ENCODE results near the gene ACVR1. TPM values are rescaled to one million over a fixed set of nuclear protein-coding genes. Genes with fewer than 3 reads are reported as not detected.

Gene ACVR1
- polyA plus RNA-seq, 1 of the 3 experiments (the other 2 are of a cell fraction), result 22.4 TPM

GRCh38 chr2:157895531-157895930, 19.4 kb upstream of the ACVR1 start:
- CTCF ChIA-PET, result no interaction called here
- TF ChIP-seq IRF3 (IDR thresholded peaks at IDR 0.05; ENCODE audit: low read depth, low read length), result no peak
- no peak for TF ChIP-seq ELF1 (IDR thresholded peaks at IDR 0.05)
- H2AFZ ChIP-seq (ENCODE audit: low read depth), result no peak overlapping the region

DNA sequence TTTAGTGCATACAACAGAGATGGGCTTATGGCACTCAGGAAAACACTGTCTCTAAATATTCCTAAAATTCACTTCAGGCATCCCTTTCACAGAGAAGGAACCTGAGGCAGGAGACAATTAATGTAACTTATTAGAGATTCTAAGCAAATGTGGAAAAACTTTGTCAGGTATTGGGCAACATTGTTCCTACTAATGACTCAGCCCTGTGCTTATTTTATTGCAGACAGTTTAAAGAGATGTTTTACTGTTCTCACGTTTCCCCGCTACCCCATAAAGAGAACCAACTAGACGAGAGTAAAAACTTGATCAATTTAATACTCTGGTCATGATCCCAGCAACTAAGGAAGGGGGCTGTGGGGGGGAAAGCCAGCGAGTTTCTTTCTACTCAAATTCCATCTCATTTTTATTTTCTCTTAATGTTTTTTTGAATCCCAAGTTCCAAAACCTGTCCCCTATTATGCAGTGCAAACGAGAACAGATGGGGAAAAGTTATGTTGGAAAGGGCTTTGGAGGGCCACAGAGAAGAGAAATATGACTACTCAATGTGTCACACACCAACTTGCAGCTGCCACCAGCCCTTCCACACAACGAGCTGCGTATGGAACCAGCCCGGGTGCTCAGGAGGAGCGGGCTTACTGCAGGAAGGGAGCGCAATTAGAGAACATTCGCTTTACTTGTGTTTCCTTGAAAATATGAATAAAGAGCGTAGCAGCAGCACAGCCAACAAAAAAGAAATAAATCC, 18.7 kb upstream of the ACVR1 start:
- no peaks in the 10 kb centered on the region for H4K20me1 ChIP-seq (ENCODE audit: insufficient read depth)
- POLR2A ChIA-PET, result no interaction called here
- no peak for DNase-seq
- no peaks in the 10 kb centered on the region for H3K36me3 ChIP-seq (replicated peaks in 1 of 2; ENCODE audit: control insufficient read depth in 1 of 2, insufficient read depth in 2 of 2, low read length in 1 of 2)
- H3K79me2 ChIP-seq (ENCODE audit: insufficient read depth), result no peaks in the 10 kb centered on the region
- no peaks in the 10 kb centered on the region for H3F3A ChIP-seq (replicated peaks; ENCODE audit: insufficient read depth)
- no peak overlapping the region for H3K27ac ChIP-seq (ENCODE audit: low read depth in 2 of 2, low read length in 1 of 2)
- H3K9me2 ChIP-seq, result no peaks in the 10 kb centered on the region
- H3K4me3 ChIP-seq (ENCODE audit: low read depth in 2 of 2, low read length in 1 of 2), result no peak overlapping the region
- no peak overlapping the region for H3K4me2 ChIP-seq
- H3K9me3 ChIP-seq, result no peaks in the 10 kb centered on the region
- CTCF ChIA-PET, result no interaction called here
- H3K27me3 ChIP-seq (ENCODE audit: insufficient read depth), result no peaks in the 10 kb centered on the region
- H3K9ac ChIP-seq, result no peak overlapping the region
- 78% methylated on average over 12 of the region's 12 CpGs for WGBS (ENCODE audit: low lambda C conversion rate)
- no peak for TF ChIP-seq EZH2phosphoT487 (IDR thresholded peaks at IDR 0.05; ENCODE audit: borderline replicate concordance, low read depth)
- TF ChIP-seq EP300 (IDR thresholded peaks at IDR 0.05; ENCODE audit: borderline replicate concordance in 1 of 2, low read depth in 1 of 2, low read length in 1 of 2), result no peak
- no peak for TF ChIP-seq ELF1 (IDR thresholded peaks at IDR 0.05)
- TF ChIP-seq POLR2AphosphoS5 (IDR thresholded peaks at IDR 0.05; ENCODE audit: low read depth, low read length), result no peak
- TF ChIP-seq RFX5 (IDR thresholded peaks at IDR 0.05; ENCODE audit: low read length), result no peak
- TF ChIP-seq SIN3A (IDR thresholded peaks at IDR 0.05; ENCODE audit: borderline replicate concordance, low read depth, low read length), result no peak
- TF ChIP-seq TEAD4 (IDR thresholded peaks at IDR 0.05; ENCODE audit: borderline replicate concordance, insufficient read depth), result no peak
- TF ChIP-seq RCOR1 (IDR thresholded peaks at IDR 0.05; ENCODE audit: low read length), result no peak
- no peak for TF ChIP-seq RXRA (IDR thresholded peaks at IDR 0.05; ENCODE audit: borderline replicate concordance, low read depth)
- no peak for TF ChIP-seq GATA2 (CRISPR knock-in tag; IDR thresholded peaks at IDR 0.05)
- TF ChIP-seq, protein P1, sequence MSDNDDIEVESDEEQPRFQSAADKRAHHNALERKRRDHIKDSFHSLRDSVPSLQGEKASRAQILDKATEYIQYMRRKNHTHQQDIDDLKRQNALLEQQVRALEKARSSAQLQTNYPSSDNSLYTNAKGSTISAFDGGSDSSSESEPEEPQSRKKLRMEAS (IDR thresholded peaks at IDR 0.05; ENCODE audit: low read depth), result no peak
- TF ChIP-seq TAF1 (IDR thresholded peaks at IDR 0.05; ENCODE audit: borderline replicate concordance, low read depth, low read length), result no peak
- TF ChIP-seq, protein P2, sequence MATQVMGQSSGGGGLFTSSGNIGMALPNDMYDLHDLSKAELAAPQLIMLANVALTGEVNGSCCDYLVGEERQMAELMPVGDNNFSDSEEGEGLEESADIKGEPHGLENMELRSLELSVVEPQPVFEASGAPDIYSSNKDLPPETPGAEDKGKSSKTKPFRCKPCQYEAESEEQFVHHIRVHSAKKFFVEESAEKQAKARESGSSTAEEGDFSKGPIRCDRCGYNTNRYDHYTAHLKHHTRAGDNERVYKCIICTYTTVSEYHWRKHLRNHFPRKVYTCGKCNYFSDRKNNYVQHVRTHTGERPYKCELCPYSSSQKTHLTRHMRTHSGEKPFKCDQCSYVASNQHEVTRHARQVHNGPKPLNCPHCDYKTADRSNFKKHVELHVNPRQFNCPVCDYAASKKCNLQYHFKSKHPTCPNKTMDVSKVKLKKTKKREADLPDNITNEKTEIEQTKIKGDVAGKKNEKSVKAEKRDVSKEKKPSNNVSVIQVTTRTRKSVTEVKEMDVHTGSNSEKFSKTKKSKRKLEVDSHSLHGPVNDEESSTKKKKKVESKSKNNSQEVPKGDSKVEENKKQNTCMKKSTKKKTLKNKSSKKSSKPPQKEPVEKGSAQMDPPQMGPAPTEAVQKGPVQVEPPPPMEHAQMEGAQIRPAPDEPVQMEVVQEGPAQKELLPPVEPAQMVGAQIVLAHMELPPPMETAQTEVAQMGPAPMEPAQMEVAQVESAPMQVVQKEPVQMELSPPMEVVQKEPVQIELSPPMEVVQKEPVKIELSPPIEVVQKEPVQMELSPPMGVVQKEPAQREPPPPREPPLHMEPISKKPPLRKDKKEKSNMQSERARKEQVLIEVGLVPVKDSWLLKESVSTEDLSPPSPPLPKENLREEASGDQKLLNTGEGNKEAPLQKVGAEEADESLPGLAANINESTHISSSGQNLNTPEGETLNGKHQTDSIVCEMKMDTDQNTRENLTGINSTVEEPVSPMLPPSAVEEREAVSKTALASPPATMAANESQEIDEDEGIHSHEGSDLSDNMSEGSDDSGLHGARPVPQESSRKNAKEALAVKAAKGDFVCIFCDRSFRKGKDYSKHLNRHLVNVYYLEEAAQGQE (IDR thresholded peaks at IDR 0.05; ENCODE audit: low read depth, low read length), result no peak
- no peak overlapping the region for H2AFZ ChIP-seq (ENCODE audit: low read depth)
- H3K4me1 ChIP-seq (ENCODE audit: control insufficient read depth in 1 of 2, insufficient read depth in 2 of 2, low read depth in 1 of 2, low read length in 1 of 2), result no peaks in the 10 kb centered on the region

More at GRCh38 chr2:157895531-157895930, 19.4 kb upstream of the ACVR1 start:
- H3K4me3 ChIP-seq (ENCODE audit: low read depth in 2 of 2, low read length in 1 of 2), result no peak overlapping the region
- no peaks in the 10 kb centered on the region for H3F3A ChIP-seq (replicated peaks; ENCODE audit: insufficient read depth)
- H3K27ac ChIP-seq (ENCODE audit: low read depth in 2 of 2, low read length in 1 of 2), result no peak overlapping the region
- no peak overlapping the region for H3K4me2 ChIP-seq
- H3K4me1 ChIP-seq (ENCODE audit: control insufficient read depth in 1 of 2, insufficient read depth in 2 of 2, low read depth in 1 of 2, low read length in 1 of 2), result no peaks in the 10 kb centered on the region
- H3K9me2 ChIP-seq, result no peaks in the 10 kb centered on the region
- DNase-seq, result no peak
- H3K27me3 ChIP-seq (ENCODE audit: insufficient read depth), result no peaks in the 10 kb centered on the region
- POLR2A ChIA-PET, result no interaction called here
- H3K9me3 ChIP-seq, result no peaks in the 10 kb centered on the region
- no peaks in the 10 kb centered on the region for H4K20me1 ChIP-seq (ENCODE audit: insufficient read depth)
- H3K79me2 ChIP-seq (ENCODE audit: insufficient read depth), result no peaks in the 10 kb centered on the region
- no peaks in the 10 kb centered on the region for H3K36me3 ChIP-seq (replicated peaks in 1 of 2; ENCODE audit: control insufficient read depth in 1 of 2, insufficient read depth in 2 of 2, low read length in 1 of 2)
- 89% methylated on average over 2 of the region's 2 CpGs for WGBS (ENCODE audit: low lambda C conversion rate)
- no peak overlapping the region for H3K9ac ChIP-seq

Data from SK-N-SH (cell line).